ENCODE results near the gene NPAS2.
A peak's percentile ranks its signal among the peaks of the same experiment; 100 is the strongest.

NPAS2 gene

DNA sequence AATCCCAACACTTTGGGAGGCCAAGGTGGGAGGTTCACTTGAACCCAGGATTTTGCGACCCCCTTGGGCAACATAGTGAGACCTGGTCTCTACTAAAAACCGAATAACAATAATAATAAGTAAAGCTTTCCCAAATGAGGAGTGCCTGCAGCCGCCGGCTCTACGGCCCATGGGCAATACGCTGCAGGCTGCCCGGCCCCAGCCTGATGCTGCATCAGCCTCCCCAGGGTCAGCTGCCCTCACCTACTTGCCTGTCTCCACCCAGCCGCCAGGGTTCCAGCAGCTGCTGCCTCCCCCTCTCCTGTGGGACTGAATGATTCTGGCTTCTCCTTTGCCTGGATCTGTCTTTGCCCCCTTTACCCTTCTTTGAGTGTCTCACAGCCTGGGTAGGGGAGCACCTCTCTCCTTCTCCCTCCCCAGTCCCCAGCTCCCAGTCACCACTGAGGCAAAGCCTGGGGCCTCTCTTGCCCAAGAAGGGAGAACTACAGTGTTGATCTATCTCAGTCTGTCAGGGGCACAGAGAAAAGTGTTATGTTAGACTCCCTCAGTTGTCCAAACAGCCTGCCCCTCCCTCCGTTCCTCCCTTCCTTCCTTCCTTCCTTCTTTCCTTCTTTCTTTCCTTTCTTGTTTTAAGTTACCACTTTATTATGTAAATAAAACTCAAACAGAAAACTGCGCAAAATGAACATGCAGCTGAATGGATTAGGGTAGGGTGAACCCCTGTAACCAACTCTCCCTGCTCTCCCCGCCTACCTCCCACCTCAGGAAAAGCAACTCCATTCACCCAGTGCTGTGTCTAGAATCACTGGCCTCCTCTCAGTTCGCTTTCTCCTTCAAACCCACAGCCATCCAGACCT, 38.2 kb upstream of the NPAS2 start:
- H3K9ac ChIP-seq: no peak overlapping the region
- no peaks in the 10 kb centered on the region for H3K27me3 ChIP-seq
- no peak overlapping the region for H3K4me3 ChIP-seq
- no peaks in the 10 kb centered on the region for H3K36me3 ChIP-seq
- TF ChIP-seq Cebpa-rat (IDR thresholded peaks at IDR 0.05): no peak
- H3K4me2 ChIP-seq: peak overlapping the region in 3 of 11 experiments; percentile 9 to 18 (median 13); a peak in 3 of 22 replicates
- H3K4me1 ChIP-seq: peaks cover 0 to 18% (median 5%) of the 10 kb centered on the region in 10 experiments; a peak in 9 of 20 replicates
- H4K20me1 ChIP-seq: no peaks in the 10 kb centered on the region
- H3K9me3 ChIP-seq (replicated peaks in 1 of 11): no peaks in the 10 kb centered on the region
- no peak overlapping the region for H3K27ac ChIP-seq

GRCh38 chr2:100782380-100782878, 37.5 kb upstream of the NPAS2 start:
- Histone ChIP-seq H3K9me3 (replicated peaks in 1 of 11) (no peaks in the 10 kb centered on the region), H3K27me3 (no peaks in the 10 kb centered on the region), H3K36me3 (no peaks in the 10 kb centered on the region), H3K4me1 (peaks cover 0 to 18% (median 5%) of the 10 kb centered on the region in 10 experiments; a peak in 9 of 20 replicates), H4K20me1 (no peaks in the 10 kb centered on the region), H3K4me2 (no peak overlapping the region), H3K4me3 (no peak overlapping the region), H3K27ac (no peak overlapping the region), H3K9ac (no peak overlapping the region)
- TF ChIP-seq Cebpa-rat (IDR thresholded peaks at IDR 0.05): no peak

DNA sequence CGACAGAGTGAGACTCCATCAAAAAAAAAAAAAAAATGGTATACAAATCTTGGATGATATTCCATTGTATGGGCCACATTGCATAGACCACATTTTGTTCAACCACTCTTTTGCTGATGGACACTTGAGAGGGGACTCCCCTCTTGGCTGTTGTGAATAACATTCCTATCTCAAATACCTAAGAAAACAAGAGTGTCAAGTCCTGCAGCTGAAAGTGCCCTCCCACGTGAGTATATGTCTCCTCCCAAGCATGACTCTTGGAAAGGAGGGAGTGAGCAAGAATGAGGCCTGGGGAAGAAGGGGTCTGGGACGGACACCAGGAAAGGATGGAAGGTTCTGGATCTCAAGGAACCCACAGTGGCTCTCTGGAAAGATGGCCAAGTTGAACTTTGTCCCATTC, 36.0 kb upstream of the NPAS2 start:
- Histone ChIP-seq H4K20me1 (no peaks in the 10 kb centered on the region), H3K4me1 (peaks cover 0 to 18% (median 5%) of the 10 kb centered on the region in 10 experiments; a peak in 9 of 20 replicates), H3K27ac (no peak overlapping the region), H3K27me3 (no peaks in the 10 kb centered on the region), H3K9me3 (replicated peaks in 1 of 11) (0 out of 22 replicates have a peak, but pooled peaks cover 0 to 6% (median 0%) of the 10 kb centered on the region in 11 experiments), H3K9ac (no peak overlapping the region), H3K36me3 (no peaks in the 10 kb centered on the region), H3K4me3 (no peak overlapping the region), H3K4me2 (no peak overlapping the region)
- TF ChIP-seq Cebpa-rat (IDR thresholded peaks at IDR 0.05): no peak

- peaks cover 0 to 18% (median 5%) of the 10 kb centered on the region in 10 experiments; a peak in 9 of 20 replicates for H3K4me1 ChIP-seq
- TF ChIP-seq Cebpa-rat (IDR thresholded peaks at IDR 0.05): no peak
- H3K27ac ChIP-seq: no peak overlapping the region
- 0 out of 22 replicates have a peak, but pooled peaks cover 0 to 6% (median 0%) of the 10 kb centered on the region in 11 experiments for H3K9me3 ChIP-seq (replicated peaks in 1 of 11)
- no peaks in the 10 kb centered on the region for H3K27me3 ChIP-seq
- H3K36me3 ChIP-seq: no peaks in the 10 kb centered on the region
- no peak overlapping the region for H3K9ac ChIP-seq
- H3K4me3 ChIP-seq: no peak overlapping the region
- H3K4me2 ChIP-seq: no peak overlapping the region
- H4K20me1 ChIP-seq: no peaks in the 10 kb centered on the region
These were observed 35.3 kb upstream of the NPAS2 start for GRCh38 chr2:100784681-100785080.

GRCh38 chr2:100785626-100786296, 34.2 kb upstream of the NPAS2 start:
- H3K4me3 ChIP-seq: no peak overlapping the region
- H3K27me3 ChIP-seq: no peaks in the 10 kb centered on the region
- peaks cover 0 to 11% (median 2%) of the 10 kb centered on the region in 10 experiments; a peak in 9 of 20 replicates for H3K4me1 ChIP-seq
- no peak overlapping the region for H3K4me2 ChIP-seq
- H3K36me3 ChIP-seq: no peaks in the 10 kb centered on the region
- H3K27ac ChIP-seq: no peak overlapping the region
- TF ChIP-seq Cebpa-rat (IDR thresholded peaks at IDR 0.05): no peak
- H4K20me1 ChIP-seq: no peaks in the 10 kb centered on the region
- no peak overlapping the region for H3K9ac ChIP-seq
- H3K9me3 ChIP-seq (replicated peaks in 1 of 11): 0 out of 22 replicates have a peak, but pooled peaks cover 0 to 6% (median 0%) of the 10 kb centered on the region in 11 experiments

DNA sequence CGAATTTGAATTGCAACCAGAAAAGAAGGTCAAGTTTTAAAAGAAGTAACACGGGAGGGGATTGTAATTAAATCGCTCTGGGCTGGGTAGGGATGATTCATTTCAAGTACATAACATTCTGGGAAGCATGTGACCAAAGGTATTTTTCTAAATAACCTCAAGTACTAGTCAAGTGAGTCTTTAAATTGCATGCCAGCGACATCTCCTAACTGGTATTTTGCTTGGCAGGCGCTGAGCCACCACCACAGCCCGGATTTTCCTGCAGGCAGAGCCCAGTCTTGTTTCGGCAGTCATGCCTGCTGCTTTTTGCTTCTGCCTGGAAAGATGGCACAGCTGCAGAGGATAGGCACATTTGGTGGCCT, 33.7 kb upstream of the NPAS2 start:
- 0 out of 22 replicates have a peak, but pooled peaks cover 0 to 6% (median 0%) of the 10 kb centered on the region in 11 experiments for H3K9me3 ChIP-seq (replicated peaks in 1 of 11)
- no peaks in the 10 kb centered on the region for H3K36me3 ChIP-seq
- peaks cover 0 to 8% (median 0%) of the 10 kb centered on the region in 10 experiments; a peak in 1 of 20 replicates for H3K4me1 ChIP-seq
- no peaks in the 10 kb centered on the region for H3K27me3 ChIP-seq
- H3K4me2 ChIP-seq: no peak overlapping the region
- H3K4me3 ChIP-seq: no peak overlapping the region
- no peak for TF ChIP-seq Cebpa-rat (IDR thresholded peaks at IDR 0.05)
- H3K27ac ChIP-seq: no peak overlapping the region
- no peaks in the 10 kb centered on the region for H4K20me1 ChIP-seq
- no peak overlapping the region for H3K9ac ChIP-seq

- no peaks in the 10 kb centered on the region for H4K20me1 ChIP-seq
- H3K36me3 ChIP-seq: no peaks in the 10 kb centered on the region
- peaks cover 0 to 2% (median 0%) of the 10 kb centered on the region in 10 experiments; a peak in 1 of 20 replicates for H3K4me1 ChIP-seq
- TF ChIP-seq Cebpa-rat (IDR thresholded peaks at IDR 0.05): no peak
- H3K4me2 ChIP-seq: no peak overlapping the region
- H3K4me3 ChIP-seq: no peak overlapping the region
- H3K27me3 ChIP-seq: no peaks in the 10 kb centered on the region
- H3K9ac ChIP-seq: no peak overlapping the region
- no peak overlapping the region for H3K27ac ChIP-seq
- 0 out of 22 replicates have a peak, but pooled peaks cover 0 to 6% (median 0%) of the 10 kb centered on the region in 11 experiments for H3K9me3 ChIP-seq (replicated peaks in 1 of 11)
These were observed 33.0 kb upstream of the NPAS2 start for GRCh38 chr2:100786985-100787384.

GRCh38 chr2:100789361-100789760, 30.6 kb upstream of the NPAS2 start:
- TF ChIP-seq Cebpa-rat (IDR thresholded peaks at IDR 0.05): no peak
- H3K9ac ChIP-seq: no peak overlapping the region
- no peak overlapping the region for H3K4me2 ChIP-seq
- no peaks in the 10 kb centered on the region for H4K20me1 ChIP-seq
- H3K27me3 ChIP-seq: no peaks in the 10 kb centered on the region
- H3K4me1 ChIP-seq: no peaks in the 10 kb centered on the region
- no peak overlapping the region for H3K27ac ChIP-seq
- no peak overlapping the region for H3K4me3 ChIP-seq
- no peaks in the 10 kb centered on the region for H3K36me3 ChIP-seq
- H3K9me3 ChIP-seq (replicated peaks in 1 of 11): 0 out of 22 replicates have a peak, but pooled peaks cover 0 to 6% (median 0%) of the 10 kb centered on the region in 11 experiments

GRCh38 chr2:100791294-100791935, 28.5 kb upstream of the NPAS2 start:
- H3K27me3 ChIP-seq: no peaks in the 10 kb centered on the region
- H3K9ac ChIP-seq: no peak overlapping the region
- no peaks in the 10 kb centered on the region for H3K36me3 ChIP-seq
- H3K4me1 ChIP-seq: no peaks in the 10 kb centered on the region
- no peak overlapping the region for H3K4me3 ChIP-seq
- H3K4me2 ChIP-seq: no peak overlapping the region
- H3K9me3 ChIP-seq (replicated peaks in 1 of 11): 0 out of 22 replicates have a peak, but pooled peaks cover 0 to 6% (median 0%) of the 10 kb centered on the region in 11 experiments
- TF ChIP-seq Cebpa-rat (IDR thresholded peaks at IDR 0.05): no peak
- H4K20me1 ChIP-seq: no peaks in the 10 kb centered on the region
- no peak overlapping the region for H3K27ac ChIP-seq
